HG03139 (cell line): ENCODE measurements around the gene PKNOX2.

Source experiments
- ATAC-seq: cut with Tn5 transposase; IDR thresholded peaks from one replicate; pipeline ENCODE4 v1.9.1; 2021; ENCODE audit not compliant: unreplicated experiment

Gene PKNOX2

GRCh38 chr11:125429174-125429707, 264.7 kb downstream of the PKNOX2 start:
- peak; percentile 61 for ATAC-seq

- ATAC-seq: no peak
Observed at GRCh38 chr11:125429807-125430678, 265.5 kb downstream of the PKNOX2 start.

- ATAC-seq: no peak
Observed at GRCh38 chr11:125431009-125431408, 266.5 kb downstream of the PKNOX2 start.

- ATAC-seq: no peak
Observed at GRCh38 chr11:125431481-125431880, 266.9 kb downstream of the PKNOX2 start.

- ATAC-seq: no peak
Observed at GRCh38 chr11:125433454-125434121, 269.0 kb downstream of the PKNOX2 start.

- ATAC-seq: no peak
Observed at GRCh38 chr11:125435461-125436238, 271.1 kb downstream of the PKNOX2 start.

GRCh38 chr11:125441648-125442410, 277.3 kb downstream of the PKNOX2 start:
- ATAC-seq: no peak

GRCh38 chr11:125442946-125443345, 278.4 kb downstream of the PKNOX2 start:
- ATAC-seq: no peak

- ATAC-seq: no peak
Observed at GRCh38 chr11:125443767-125444311, 279.3 kb downstream of the PKNOX2 start.

- no peak for ATAC-seq
Observed at GRCh38 chr11:125445731-125446130, 281.2 kb downstream of the PKNOX2 start.

GRCh38 chr11:125446279-125446678, 281.7 kb downstream of the PKNOX2 start:
- no peak for ATAC-seq

- no peak for ATAC-seq
Observed at GRCh38 chr11:125447721-125448120, 283.2 kb downstream of the PKNOX2 start.

GRCh38 chr11:125448136-125448535, 283.6 kb downstream of the PKNOX2 start:
- no peak for ATAC-seq

- ATAC-seq: no peak
Observed at GRCh38 chr11:125449565-125449964, 285.0 kb downstream of the PKNOX2 start.

GRCh38 chr11:125451400-125452124, 287.0 kb downstream of the PKNOX2 start:
- no peak for ATAC-seq

GRCh38 chr11:125452125-125452470, 287.5 kb downstream of the PKNOX2 start:
- no peak for ATAC-seq

- ATAC-seq: no peak
Observed at GRCh38 chr11:125454047-125454446, 289.5 kb downstream of the PKNOX2 start.

- ATAC-seq: no peak
Observed at GRCh38 chr11:125455851-125456250, 291.3 kb downstream of the PKNOX2 start.

GRCh38 chr11:125457814-125458343, 293.3 kb downstream of the PKNOX2 start:
- ATAC-seq: no peak
